Stimulated activated CD4-positive, alpha-beta T cell treated with anti-CD3 and anti-CD28 coated beads, Interleukin-2, amount 100 ng/mL, for 4 hours (primary cell): ENCODE results near the gene TCF12.

Experiments used
- DNase-seq: peaks from one replicate; pipeline ENCODE4 v3.0.0-alpha.2; 2020; ENCODE audit warnings: low read depth

TCF12 gene

DNA sequence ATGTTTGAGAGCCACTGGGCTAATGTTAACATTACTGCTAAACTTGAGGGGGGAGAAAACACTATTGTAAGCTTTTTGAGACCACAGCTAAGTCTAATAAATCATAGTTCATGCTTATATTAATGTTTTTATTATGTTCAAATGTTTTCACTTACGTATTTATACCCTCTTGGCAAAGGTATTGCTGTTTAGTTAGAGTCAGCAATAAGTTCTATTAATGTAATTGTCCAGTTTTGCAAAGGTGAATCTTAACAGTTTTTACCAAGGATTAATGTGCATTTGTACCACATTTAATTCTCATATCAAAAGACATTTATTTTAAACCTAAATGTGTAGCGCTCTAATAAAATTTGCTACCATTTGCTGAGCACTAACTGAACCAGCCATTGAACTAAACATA is 251.2 kb downstream of the TCF12 start:
- no peak for DNase-seq

DNA sequence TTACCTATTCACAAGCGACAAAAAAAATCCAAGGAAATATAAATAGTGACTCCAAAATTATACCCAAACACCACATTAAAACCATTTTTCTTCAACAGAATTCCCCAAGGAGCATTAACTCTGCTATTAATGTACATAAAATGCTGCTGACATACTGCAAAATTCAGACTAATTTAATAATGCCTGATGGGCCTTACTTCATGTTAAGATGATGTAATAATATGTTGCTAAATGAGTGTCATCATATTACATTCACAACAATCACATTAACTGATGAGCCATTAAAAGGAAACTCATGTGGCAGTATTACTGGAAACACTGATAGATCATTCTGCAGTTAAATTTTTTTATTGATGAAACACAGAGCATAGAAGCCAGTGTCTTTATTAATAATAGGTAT is 253.0 kb downstream of the TCF12 start:
- no peak for DNase-seq

DNA sequence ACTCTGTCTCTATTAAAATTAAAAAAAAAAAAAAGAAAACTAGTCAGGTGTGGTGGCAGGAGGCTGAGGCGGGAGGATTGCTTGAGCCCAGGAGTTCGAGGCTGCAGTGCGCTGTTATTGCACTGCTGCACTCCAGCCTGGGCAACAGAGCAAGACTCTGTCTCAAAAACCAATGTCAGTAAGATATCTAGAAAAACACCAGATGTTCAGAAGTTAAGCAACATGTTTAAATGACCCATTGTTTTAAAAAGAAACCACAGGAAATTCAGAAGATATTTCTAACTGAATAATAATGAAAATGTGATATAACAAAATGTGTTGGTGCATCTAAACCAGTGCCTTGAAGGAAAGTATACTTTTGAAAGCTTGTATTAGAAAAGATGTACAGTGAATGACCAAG is 254.5 kb downstream of the TCF12 start:
- DNase-seq = no peak

DNA sequence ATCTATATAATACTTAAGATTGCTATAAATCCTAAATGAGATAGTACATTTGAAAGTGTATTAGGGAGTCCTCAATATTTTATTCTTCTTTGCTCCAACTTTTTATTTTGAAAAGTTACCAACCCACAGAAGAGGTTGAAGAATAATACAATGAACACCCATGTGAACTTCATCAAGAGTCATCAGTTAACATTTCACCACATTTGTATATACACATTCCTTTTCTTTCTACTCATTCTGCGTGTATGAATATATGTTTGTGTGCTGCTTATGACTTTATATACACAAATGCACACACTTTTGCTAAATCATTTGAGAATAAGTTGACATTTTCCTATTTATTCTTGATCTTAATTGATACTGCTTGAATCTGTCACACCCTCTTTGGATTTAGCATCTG is 264.6 kb downstream of the TCF12 start:
- DNase-seq = no peak

DNA sequence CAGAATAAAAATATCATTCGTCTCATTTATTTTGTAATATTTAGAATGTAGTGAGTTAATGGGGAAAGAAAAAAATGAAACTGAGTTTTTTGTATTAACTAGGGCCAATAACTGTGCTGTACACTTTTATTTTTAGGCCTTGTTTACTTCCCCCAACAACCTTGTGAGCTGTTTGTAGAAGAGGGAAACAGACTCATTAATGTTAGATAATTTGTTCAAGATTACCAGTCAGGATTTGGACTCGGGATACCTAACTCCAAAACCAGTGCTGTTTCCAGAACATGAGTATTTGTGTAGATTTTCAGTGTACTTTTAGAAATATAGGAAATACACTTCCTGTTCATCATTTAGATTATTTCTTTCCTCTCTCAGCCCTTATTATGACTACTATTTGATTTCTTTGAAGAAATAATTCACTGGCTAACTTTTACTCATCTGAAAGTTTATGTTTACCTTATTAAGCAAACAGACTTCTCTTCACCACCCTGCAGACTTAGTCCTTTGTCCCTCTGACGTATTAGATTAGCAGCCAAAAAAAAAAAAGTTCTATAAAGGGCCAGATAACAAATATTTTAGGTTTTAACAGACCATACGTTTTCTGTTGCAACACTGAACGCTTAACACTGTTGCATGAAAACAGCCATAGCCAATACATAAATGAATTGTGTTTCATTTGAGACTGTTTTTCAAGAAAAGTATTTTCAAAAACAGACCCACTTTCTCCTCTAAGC is 265.3 kb downstream of the TCF12 start:
- DNase-seq = no peak

DNA sequence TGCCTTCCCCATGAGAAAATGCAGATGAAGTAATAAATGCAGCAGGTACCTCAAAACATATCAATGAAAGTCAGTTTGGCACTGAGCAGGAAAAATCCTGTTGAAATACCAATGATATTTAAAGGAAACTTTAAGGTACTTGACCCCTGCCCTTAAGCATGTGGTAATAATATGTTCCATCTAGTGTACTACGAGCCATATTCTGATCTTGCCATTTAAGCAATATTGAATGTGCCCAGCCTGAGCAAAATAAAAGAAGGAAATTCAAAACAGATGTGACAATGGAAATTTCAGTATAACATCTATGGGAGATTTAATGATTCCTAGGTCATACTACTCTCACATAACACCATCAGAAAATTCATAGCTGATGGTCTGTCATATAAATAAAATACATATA is 266.1 kb downstream of the TCF12 start:
- DNase-seq = no peak

DNA sequence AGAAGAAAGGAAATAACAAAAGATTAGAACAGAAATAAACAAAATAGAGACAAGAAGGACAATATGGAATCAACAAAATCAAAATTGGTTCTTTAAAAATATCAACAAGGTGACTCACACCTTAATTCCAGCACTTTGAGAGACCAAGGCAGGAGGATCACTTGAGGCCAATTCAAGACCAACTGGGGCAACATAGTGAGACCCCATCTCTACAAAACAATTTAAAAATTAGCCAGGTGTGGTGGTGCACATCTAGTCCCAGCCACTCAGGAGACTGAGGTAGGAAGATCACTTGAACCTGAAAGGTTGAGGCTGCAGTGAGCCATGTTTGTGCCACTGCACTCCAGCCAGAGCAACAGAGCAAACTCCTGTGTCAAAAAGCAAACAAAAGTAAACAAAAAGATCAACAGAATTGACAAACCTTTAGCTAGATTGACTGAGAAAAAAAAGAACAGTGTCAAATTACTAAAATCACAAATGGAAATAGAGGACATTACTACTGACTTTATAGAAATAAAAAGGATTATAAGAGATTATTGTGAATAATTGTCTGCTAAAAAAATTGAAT is 267.1 kb downstream of the TCF12 start:
- no peak for DNase-seq

DNA sequence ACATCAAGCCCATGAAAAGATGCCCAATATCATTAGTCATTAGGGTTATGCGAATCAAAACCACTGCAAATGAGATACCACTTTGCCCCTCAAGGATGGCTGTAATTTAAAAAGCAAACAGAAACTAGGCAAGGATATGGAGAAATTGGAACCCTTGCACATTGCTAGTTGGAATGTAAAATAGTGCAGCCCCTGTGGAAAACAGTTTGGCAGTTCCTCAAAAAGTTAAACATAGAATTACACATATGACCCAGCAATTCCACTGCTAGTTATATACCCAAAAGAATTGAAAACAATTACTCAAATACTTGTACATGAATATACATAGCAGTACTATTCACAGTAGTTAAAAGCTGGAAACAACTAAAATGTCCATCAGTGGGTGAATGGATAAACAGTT is 271.0 kb downstream of the TCF12 start:
- no peak for DNase-seq

DNA sequence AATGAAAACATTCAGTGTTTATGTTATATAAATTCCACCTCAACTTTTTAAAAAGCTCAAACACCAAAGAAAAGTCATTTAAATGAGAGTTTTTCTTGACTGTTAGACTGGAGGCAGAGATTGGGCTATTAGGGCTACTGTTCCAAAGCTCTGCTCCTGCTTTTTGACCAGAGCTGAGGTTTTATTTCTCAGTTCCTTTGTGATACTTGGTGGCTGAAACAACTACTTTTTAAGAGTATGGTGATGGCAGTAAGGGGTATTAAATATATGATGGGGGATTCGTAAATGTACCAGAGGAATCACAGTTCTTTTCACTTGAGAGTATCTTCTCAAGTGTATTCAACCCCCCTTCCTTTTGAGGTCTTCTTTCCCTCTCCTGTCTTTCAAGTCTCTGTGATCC is 271.8 kb downstream of the TCF12 start:
- no peak for DNase-seq

DNA sequence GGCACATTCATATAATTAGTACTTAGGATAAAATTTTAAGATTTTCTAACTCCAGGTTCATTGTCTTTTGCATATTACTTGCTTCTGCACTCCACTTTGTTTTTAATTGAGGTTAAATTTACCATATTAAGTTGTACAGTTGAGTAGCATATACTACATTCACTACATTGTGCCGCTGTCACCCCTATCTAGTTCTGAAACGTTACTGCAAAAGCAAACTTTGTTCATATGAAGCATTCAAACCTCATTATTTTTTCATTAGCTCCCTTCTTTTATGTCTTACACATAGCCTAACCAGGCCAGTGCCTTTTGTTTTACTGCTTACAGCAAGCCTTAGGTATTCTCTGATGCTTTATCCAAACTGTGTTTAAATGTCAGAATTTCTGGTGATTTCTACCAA is 274.7 kb downstream of the TCF12 start:
- DNase-seq = no peak

DNA sequence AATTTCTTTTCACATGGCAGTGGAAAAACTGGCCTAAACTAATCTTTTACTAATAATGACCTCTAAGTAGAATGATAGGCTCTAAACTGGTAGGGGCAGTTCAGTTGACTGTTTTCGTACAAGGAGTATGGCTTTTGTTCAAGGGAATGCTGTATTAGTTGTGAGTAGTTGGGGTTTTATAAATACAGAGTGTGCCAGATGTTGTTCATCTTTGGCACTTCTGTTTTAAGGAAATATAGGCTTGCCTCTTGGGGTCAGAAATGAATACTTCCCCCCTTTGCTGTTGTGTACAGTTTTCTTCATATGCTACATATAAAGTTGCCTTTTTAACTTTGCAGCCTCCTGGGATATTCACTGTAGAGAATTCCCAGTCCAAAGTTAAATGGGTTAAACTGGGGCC is 276.9 kb downstream of the TCF12 start:
- DNase-seq = no peak

DNA sequence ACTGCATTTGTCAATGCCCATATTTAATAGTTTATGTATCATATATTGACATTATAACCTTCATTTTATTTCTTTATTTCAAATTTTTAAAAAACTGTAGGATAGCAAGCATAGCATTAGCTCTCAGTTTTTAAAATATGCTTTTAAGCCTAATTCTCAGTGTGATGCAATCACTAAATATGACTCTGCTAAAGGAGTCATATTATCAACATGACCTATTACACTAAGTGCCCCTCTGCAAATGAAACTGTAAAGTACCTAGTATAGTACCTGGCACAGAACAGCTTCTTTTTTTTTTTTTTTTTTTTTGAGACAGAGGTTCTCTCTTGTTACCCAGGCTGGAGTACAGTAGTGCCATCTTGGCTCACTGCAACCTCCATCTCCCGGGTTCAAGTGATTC is 278.4 kb downstream of the TCF12 start:
- DNase-seq = no peak

DNA sequence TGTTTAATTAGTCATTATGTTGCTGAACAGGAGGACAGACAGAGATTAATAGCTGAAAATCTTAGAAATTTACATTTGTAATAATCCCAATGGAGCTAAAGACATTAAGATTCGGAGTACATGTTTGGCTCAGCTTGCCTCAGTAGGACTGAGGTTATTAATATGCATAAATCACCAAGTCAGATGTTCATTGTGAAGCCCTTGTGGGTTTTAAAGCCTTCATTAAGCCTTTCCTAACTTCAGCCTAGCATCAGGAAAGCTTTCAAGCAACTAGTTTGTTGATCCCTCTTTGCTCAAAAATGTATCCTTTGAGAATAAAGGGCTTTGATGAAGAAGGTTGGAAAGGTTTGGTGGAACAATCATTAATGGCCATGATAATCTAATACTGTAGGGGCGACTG is 279.7 kb downstream of the TCF12 start:
- DNase-seq = no peak

DNA sequence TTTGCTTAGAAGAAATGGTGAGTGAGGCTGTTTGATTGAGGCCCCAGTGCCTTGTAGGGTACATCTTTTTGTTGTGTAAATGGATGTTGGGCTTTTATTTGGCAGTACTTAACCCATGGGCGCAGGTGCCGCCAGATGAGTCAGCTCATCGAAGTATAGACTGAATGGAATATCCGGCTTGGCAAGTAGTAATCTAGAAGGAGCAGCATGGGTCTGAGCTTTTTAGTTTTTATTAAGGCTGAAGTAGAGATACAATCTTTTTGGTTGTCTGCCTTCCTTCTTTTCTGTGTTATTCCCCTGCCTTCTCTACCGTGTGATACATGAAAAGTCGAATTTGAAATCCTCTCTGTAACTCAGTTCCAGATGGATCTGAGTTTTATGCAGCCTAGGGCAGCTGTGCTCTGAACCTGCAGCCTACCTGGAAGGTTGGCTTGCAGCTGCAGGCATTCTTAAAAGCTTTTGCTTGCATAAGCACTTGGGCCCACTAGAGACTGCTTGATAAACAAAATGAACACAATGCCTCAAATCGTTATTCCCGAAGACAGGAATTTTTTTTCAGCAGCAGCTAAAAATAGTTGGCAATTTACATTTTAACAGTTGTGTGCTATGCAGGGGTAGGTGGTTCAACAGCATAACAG is 280.3 kb downstream of the TCF12 start:
- DNase-seq = no peak

DNA sequence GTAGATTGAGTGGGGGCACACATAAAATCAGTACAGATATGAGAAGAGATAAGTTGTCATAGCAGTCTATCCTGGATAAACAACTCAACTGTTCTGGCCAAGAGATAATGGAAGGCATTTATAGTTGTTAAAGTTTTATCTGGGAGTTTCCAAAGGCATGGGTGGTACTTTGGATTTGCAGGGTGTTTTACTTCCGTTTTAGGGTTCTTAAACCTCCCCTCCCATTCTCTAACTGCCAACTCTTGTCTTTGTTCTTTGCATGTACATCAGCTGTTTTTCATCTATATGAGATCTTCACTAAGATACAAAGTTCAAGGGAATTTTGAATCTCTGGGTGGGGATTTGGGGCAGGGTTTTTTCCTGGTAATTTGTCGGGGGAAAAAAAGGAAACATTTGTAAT is 283.1 kb downstream of the TCF12 start:
- no peak for DNase-seq

DNA sequence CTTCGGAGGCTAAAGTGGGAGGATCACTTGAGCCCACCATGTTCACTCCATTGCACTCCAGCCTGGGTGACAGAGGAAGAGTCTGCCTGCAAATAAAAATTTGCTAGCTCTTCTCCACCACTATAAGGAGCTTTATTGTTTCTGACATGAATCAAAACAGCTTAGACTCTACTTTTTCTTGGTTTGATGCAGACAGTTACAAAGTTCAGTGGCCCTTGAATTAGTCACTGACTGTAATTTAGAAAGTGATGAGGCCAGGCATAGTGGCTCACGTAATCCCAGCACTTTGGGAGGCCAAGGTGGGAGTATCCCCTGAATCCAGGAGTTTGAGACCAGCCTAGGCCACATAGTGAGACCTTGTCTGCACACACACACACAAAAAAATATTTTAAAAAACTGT is 285.5 kb downstream of the TCF12 start:
- no peak for DNase-seq

DNA sequence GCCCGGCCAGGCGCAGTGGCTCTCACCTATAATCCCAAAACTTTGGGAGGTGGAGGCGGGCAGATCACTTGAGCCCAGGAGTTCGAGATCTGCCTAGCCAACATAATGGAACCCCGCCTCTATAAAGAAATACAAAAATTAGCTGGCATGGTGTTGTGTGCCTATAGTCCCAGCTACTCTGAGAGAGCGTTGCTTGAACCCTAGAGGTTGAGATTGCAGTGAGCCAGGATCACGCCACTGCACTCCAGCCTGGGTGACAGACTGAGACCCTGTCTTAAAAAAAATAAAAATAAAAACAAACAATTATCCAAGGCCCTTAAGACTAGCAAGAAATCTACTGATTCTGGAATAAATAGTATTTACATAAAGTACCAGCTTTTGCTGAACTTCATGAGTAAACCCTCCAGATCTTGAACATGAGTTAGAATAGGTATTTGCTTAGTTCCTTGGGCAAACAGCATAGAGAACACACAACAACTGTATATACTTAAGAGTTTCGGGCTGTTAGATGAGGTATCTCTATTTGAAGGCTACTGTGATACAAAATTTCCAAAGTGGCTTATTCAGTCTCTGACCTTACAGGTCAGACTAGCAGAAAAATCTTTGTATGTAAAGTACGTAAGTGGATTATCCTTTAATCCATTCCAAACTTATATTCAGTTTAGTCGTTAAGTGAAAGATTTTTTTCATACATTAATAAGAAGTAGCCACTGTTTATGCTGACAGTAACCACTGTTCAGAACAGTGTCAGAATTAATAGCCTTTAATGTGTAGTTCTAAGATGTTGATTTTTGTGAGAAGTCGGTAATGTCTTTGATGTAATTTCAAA is 286.8 kb downstream of the TCF12 start:
- DNase-seq = no peak

DNA sequence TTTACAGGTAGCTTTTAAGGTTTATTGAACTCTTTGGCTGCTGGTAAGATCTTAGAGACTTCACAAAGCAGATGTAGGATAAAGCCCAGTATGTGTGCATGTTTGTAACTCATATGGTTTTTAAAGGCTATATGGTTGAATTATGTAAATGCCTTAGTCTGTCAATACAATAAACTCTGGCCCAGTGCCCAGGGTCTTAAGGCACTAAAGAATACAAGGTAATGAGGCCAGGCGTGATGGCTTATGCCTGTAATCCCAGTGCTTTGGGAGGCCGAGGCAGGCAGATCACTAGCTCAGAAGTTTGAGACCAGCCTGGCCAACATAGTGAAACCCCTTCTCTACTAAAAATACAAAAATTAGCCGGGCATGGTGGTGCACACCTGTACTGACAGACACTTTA is 287.6 kb downstream of the TCF12 start:
- DNase-seq = no peak

DNA sequence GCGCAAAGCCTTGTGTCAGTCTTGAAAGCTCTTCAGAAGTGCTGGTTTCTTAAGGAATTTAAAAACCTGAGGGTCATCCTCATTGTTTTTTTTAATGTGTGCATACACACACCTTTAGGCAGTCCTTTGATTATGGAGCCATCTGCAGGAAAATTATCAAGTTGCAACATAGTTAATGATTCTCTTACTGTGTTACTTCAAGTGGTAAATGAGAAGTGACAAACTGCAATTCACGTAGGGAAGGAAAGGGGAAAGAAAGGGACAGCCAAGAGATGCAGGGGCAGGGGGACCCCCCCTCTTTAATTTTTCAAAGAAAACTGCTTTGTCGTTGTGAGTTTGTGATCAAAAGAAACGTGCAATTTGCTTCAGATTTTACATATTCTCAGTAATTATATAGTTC is 295.4 kb downstream of the TCF12 start:
- DNase-seq = no peak

DNA sequence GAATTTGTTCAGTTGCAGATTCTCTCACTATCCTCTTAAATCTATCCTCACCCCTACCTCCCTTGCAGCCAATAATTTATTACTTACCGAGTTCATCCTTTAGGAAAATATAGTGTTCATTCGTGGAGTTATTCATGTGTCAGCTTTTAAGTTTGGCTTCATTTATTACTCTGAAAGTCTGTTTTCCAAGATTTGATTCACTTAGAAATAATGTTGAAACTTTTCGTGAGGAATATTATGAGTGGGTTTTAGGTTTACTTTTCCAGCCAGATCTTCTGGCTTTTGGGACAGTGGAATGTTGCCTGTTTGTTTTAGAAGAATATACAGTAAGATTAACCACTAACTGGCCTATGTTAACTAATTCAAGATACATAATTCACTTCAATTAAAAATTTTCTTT is 296.9 kb downstream of the TCF12 start:
- no peak for DNase-seq

DNA sequence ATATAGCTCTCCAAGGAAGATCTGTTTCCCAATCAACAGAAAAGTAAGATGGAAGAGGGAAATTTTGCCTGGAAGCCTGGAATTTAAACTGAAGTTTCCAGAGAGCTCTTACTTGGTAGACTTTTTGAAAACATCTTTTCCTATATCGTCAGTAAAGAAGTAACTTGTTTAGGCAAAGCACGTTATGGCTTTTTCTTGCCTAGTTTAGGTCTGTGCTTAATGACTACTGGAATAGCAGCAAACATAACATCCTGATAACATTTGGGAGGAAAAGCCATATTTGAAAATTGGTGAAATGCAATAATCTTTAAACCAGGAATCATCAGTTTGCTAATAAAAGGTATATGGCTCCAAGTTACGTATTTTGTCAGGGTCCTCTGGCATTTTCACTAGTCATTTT is 297.4 kb downstream of the TCF12 start:
- DNase-seq = no peak

DNA sequence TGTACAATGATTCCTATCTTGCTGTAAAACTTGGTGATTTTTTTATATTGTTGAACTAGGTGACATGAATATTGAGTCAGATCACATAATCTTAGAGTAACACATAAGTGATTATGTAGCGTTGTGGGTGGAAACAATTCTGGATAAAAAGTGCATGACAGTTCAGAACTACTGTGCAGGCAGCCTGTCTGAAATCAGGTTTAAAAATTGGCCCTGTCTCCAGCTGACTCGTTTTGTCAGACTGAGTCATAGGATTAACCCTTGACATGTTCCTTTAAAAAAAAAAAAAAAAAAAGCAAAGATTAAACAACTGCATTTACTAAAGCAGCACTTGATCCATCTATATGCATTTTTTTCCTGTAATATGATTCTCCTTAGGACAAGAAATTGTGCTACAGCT is 297.8 kb downstream of the TCF12 start:
- DNase-seq = no peak
